Cardiac muscle cell (in vitro differentiated cells and primary cell): ENCODE results near the gene DHX40. TPM values are rescaled to one million over a fixed set of nuclear protein-coding genes. Genes with fewer than 3 reads are reported as not detected.
"Not testable (repeated sequence)": the region's sequence is repeated elsewhere in the genome, so short reads cannot be mapped to it uniquely, and the experiment has no call there.

Experiments used
- DNase-seq, 2 donors: peaks; one replicate each; pipeline versions ENCODE4 v3.0.0 to v3.0.0-alpha.2; 2010 to 2017; ENCODE audit warnings: low read depth in 1 of 2, low spot score in 1 of 2
- H3K27ac ChIP-seq: fragments of 200-600 bp; sonication (generic); 2 replicates; pipeline ENCODE4 v1.5.1; 2016
- H3K27me3 ChIP-seq: fragments of 200-600 bp; sonication (generic); 2 replicates; pipeline ENCODE4 v1.6.0; 2016; ENCODE audit warnings: control low read depth
- H3K36me3 ChIP-seq: fragments of 200-600 bp; sonication (generic); 2 replicates; pipeline ENCODE4 v1.5.1; 2016; ENCODE audit warnings: control low read depth
- H3K4me1 ChIP-seq: fragments of 200-600 bp; sonication (generic); 2 replicates; pipeline ENCODE4 v1.8.1; 2017; ENCODE audit warnings: low read depth, mild to moderate bottlenecking, mixed run types
- H3K4me3 ChIP-seq: fragments of 200-600 bp; sonication (generic); 2 replicates; pipeline ENCODE4 v1.5.1; 2016; ENCODE audit warnings: mild to moderate bottlenecking
- H3K9me3 ChIP-seq: fragments of 200-600 bp; sonication (generic); 2 replicates; pipeline ENCODE4 v1.5.1; 2017; ENCODE audit warnings: low read depth, mild to moderate bottlenecking, control low read depth
- CTCF ChIP-seq: IDR thresholded peaks from 2 replicates; pipeline ENCODE4 v1.5.1; 2012; ENCODE audit warnings: low read depth, mild to moderate bottlenecking, low read length
- polyA plus RNA-seq: library from polyadenylated mRNA; unstranded; fragments of >200 nt; fragmentation: Nextera tagmentation; extraction: Ambion mirVana; gene quantifications from 2 replicates; pipeline ENCODE4 v1.2.1, GENCODE V29; 2016
- total RNA-seq: library from RNA; depleted of rRNA; stranded (reverse); fragments of >200 nt; gene quantifications from 2 replicates; pipeline ENCODE4 v1.2.3, GENCODE V29; 2016

DHX40 gene
- total and polyA plus RNA-seq, 2 experiments from 2014 or later, result 35.4 to 53.0 TPM

DNA sequence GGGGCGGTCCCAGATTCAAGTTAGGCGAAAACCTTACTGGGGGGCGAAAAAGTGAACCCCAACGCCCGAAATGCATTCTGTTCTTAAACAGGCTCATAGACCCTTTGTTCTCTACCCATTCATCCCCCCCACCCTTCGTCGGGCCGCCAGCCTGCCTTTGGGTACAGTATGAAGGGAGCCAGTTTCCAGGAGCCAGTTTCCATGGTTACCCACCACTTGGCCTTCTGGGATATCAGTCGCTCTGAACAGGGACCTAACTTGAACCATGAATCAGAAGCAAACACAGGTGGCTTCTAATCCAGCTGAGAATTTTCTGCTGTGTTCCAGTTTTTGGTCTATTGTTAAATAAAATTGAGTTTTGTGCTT is 532 bp downstream of the DHX40 start:
- TF ChIP-seq CTCF, result no peak
- Histone ChIP-seq H3K36me3 (no peaks in the 10 kb centered on the region), H3K27me3 (no peaks in the 10 kb centered on the region), H3K4me1 (peaks cover 6% of the 10 kb centered on the region), H3K27ac (peak overlapping the region; percentile 68), H3K9me3 (no peaks in the 10 kb centered on the region), H3K4me3 (peak overlapping the region; percentile 94)
- peak; percentile 77 to 82 for DNase-seq

GRCh38 chr17:59569151-59569550 is 3.7 kb downstream of the DHX40 start:
- H3K9me3 ChIP-seq, H3K4me1 ChIP-seq, H3K4me3 ChIP-seq, H3K27me3 ChIP-seq, H3K27ac ChIP-seq, H3K36me3 ChIP-seq, DNase-seq: not testable (repeated sequence)

DNA sequence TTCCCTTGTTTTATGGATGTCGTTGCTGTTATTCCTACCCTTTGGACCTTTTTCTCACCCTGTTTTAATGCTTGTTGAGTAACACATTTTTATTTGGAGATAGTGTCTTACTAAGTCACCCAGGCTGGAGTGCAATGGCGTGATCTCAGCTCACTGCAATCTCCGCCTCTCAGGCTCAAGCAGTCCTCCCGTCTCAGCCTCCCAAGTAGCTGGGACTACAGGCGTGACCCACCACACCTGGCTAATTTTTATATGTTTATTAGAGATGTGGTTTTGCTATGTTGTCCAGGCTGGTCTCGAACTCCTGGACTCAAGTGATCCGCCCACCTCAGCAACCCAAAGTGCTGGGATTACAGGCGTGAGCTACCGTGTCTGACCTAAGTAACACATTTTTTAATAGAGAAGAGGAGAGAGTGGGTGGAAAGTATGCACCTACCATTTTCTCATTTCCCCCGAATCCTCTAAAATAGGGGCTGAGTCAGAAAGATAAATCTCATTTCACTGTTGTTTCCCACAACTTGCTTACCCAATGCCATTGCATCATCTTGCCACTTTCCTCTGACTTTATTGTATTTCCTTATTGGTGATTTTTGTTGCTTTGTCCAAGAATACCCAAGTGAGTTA is 7.0 kb downstream of the DHX40 start:
- no peaks in the 10 kb centered on the region for H3K9me3 ChIP-seq
- peaks cover 3% of the 10 kb centered on the region for H3K36me3 ChIP-seq
- no peaks in the 10 kb centered on the region for H3K4me1 ChIP-seq
- no peak for TF ChIP-seq CTCF
- H3K4me3 ChIP-seq, result no peak overlapping the region
- DNase-seq, result peak in 1 of 2 donors; percentile 70
- H3K27me3 ChIP-seq, result no peaks in the 10 kb centered on the region
- no peak overlapping the region for H3K27ac ChIP-seq

DNA sequence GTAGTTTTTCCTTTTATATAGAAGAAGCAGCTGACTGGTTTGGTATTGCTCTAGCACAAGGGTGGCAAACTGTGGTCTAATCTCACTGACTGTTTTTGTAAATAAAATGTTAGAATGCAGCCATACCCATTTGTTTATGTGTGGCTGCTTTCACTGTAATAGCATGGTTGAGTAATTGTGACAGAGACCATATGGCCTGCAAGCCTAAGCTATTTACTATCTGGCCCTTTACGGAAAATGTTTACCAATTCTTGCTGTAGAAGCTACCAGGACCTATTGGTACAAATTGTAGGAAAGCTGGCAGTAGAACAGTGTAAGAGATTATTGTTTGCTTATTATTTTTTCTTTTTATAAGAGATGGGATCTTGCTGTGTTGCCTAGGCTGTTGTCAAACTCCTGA is 18.8 kb downstream of the DHX40 start:
- H3K27ac ChIP-seq, H3K9me3 ChIP-seq, DNase-seq, H3K4me1 ChIP-seq, H3K36me3 ChIP-seq, H3K27me3 ChIP-seq, H3K4me3 ChIP-seq: not testable (repeated sequence)

DNA sequence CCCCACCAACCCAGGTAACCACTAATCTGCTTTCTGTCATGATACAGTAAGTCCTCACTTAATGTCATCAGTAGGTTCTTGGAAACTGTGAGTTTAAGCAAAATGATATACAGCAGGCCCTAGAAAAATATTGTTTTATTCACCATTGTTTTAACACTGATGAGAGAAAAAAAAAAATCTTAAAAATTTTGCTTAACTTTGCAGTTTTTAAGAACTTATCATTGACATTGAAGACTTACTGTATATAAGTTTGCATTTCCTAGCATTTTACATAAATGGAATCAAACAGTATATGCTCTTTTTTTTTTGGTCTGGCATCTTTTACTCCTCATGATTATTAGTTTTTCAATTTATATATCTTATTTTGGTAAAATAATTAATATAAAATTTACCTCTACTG is 34.8 kb downstream of the DHX40 start:
- Histone ChIP-seq H3K36me3 (peaks cover 29% of the 10 kb centered on the region), H3K27ac (no peak overlapping the region), H3K4me3 (no peak overlapping the region), H3K27me3 (no peaks in the 10 kb centered on the region), H3K4me1 (no peaks in the 10 kb centered on the region), H3K9me3 (no peaks in the 10 kb centered on the region)
- TF ChIP-seq CTCF, result no peak
- DNase-seq, result no peak

DNA sequence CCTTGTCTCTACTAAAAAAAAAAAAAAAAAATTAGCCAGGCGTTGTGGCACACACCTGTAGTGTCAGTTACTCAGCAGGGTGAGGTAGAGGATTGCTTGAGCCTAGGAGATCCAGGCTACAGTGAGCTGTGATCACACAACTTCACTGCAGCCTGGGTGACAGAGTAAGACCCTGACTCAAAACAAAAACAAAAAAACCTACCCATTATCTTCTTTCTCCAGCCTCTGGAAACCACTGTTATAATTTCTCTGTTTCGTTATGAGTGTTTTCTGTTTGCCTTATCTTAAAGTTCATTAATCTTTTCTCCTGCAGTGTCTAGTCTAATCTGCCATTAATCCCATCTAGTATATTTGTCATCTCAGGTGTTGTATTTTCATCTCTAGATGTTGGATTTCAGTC is 35.7 kb downstream of the DHX40 start:
- no peaks in the 10 kb centered on the region for H3K4me1 ChIP-seq
- no peaks in the 10 kb centered on the region for H3K9me3 ChIP-seq
- no peak overlapping the region for H3K27ac ChIP-seq
- TF ChIP-seq CTCF, result no peak
- H3K4me3 ChIP-seq, result no peak overlapping the region
- no peaks in the 10 kb centered on the region for H3K27me3 ChIP-seq
- peaks cover 34% of the 10 kb centered on the region for H3K36me3 ChIP-seq
- no peak for DNase-seq

DNA sequence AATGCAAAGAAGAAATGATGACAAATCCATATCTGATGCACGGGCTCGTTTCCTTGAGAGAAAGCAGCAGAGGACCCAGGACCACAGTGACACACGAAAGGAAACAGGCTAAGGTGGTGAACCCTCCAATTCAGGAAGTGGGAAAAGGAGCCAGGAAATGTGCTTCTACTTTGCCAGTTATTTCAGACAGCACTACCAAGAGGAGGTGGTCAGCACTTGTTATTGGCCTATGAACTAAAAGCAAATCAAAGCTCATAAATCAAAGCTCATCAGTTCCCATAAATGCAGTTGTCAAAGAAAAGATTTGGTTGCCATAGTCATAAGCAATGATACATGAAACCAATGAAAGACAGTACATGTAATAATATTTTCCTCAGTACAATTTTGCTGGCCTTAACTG is 41.7 kb downstream of the DHX40 start:
- Histone ChIP-seq H3K9me3 (no peaks in the 10 kb centered on the region), H3K27ac (no peak overlapping the region), H3K36me3 (peaks cover 42% of the 10 kb centered on the region), H3K4me3 (no peak overlapping the region), H3K27me3 (no peaks in the 10 kb centered on the region), H3K4me1 (no peaks in the 10 kb centered on the region)
- DNase-seq, result no peak
- TF ChIP-seq CTCF, result no peak
